ENCODE results near the gene MEGF11.

MEGF11 gene

GRCh38 chr15:65896236-65896635, 357.3 kb downstream of the MEGF11 start:
- Histone ChIP-seq H3F3A (ENCODE audit: low read depth) (no peaks in the 10 kb centered on the region), H3K4me3 (ENCODE audit: low read length, poor library complexity, severe bottlenecking) (no peak overlapping the region), H3K9me3 (ENCODE audit: insufficient read depth, low read depth, low read length) (no peaks in the 10 kb centered on the region), H3K9me2 (replicated peaks; ENCODE audit: low read depth, low read length) (no peaks in the 10 kb centered on the region), H2AFZ (ENCODE audit: low read length) (no peak overlapping the region), H3K9ac (ENCODE audit: low read depth, low read length, poor library complexity, severe bottlenecking) (no peak overlapping the region), H3K4me2 (ENCODE audit: low read depth, low read length, poor library complexity, severe bottlenecking) (no peak overlapping the region), H4K20me1 (ENCODE audit: insufficient read depth, low read length, poor library complexity, severe bottlenecking) (peaks cover 7% of the 10 kb centered on the region), H3K4me1 (ENCODE audit: insufficient read depth, low read length, poor library complexity, severe bottlenecking) (no peaks in the 10 kb centered on the region), H3K27me3 (ENCODE audit: insufficient read depth, low read length, poor library complexity, severe bottlenecking) (no peaks in the 10 kb centered on the region), H3K79me2 (ENCODE audit: insufficient read depth, low read length) (0 out of 2 replicates have a peak, but pooled peaks cover 1% of the 10 kb centered on the region), H3K36me3 (ENCODE audit: insufficient read depth, low read length) (peaks cover 64% of the 10 kb centered on the region; the same call in 1 of the 2 replicates)
- TF ChIP-seq EZH2phosphoT487 (IDR thresholded peaks at IDR 0.05; ENCODE audit: borderline replicate concordance) (no peak), CTCF (conservative IDR thresholded peaks at IDR 0.05; ENCODE audit: low read length) (no peak)

GRCh38 chr15:65893060-65893459, 360.5 kb downstream of the MEGF11 start:
- no peak overlapping the region for H3K4me2 ChIP-seq (ENCODE audit: low read depth, low read length, poor library complexity, severe bottlenecking)
- H3K9me3 ChIP-seq (ENCODE audit: insufficient read depth, low read depth, low read length) = no peaks in the 10 kb centered on the region
- no peaks in the 10 kb centered on the region for H3K9me2 ChIP-seq (replicated peaks; ENCODE audit: low read depth, low read length)
- no peak overlapping the region for H2AFZ ChIP-seq (ENCODE audit: low read length)
- peaks cover 13% of the 10 kb centered on the region for H3K79me2 ChIP-seq (ENCODE audit: insufficient read depth, low read length)
- H3K9ac ChIP-seq (ENCODE audit: low read depth, low read length, poor library complexity, severe bottlenecking) = no peak overlapping the region
- TF ChIP-seq CTCF (conservative IDR thresholded peaks at IDR 0.05; ENCODE audit: low read length) (no peak), EZH2phosphoT487 (IDR thresholded peaks at IDR 0.05; ENCODE audit: borderline replicate concordance) (no peak)
- peaks cover 14% of the 10 kb centered on the region for H4K20me1 ChIP-seq (ENCODE audit: insufficient read depth, low read length, poor library complexity, severe bottlenecking)
- H3F3A ChIP-seq (ENCODE audit: low read depth) = no peaks in the 10 kb centered on the region
- no peaks in the 10 kb centered on the region for H3K27me3 ChIP-seq (ENCODE audit: insufficient read depth, low read length, poor library complexity, severe bottlenecking)
- no peak overlapping the region for H3K4me3 ChIP-seq (ENCODE audit: low read length, poor library complexity, severe bottlenecking)
- H3K4me1 ChIP-seq (ENCODE audit: insufficient read depth, low read length, poor library complexity, severe bottlenecking) = no peaks in the 10 kb centered on the region
- H3K36me3 ChIP-seq (ENCODE audit: insufficient read depth, low read length) = peaks cover 63% of the 10 kb centered on the region

- peaks cover 81% of the 10 kb centered on the region for H3K36me3 ChIP-seq (ENCODE audit: insufficient read depth, low read length)
- H3K79me2 ChIP-seq (ENCODE audit: insufficient read depth, low read length) = peaks cover 29% of the 10 kb centered on the region
- no peaks in the 10 kb centered on the region for H3K27me3 ChIP-seq (ENCODE audit: insufficient read depth, low read length, poor library complexity, severe bottlenecking)
- peaks cover 30% of the 10 kb centered on the region for H4K20me1 ChIP-seq (ENCODE audit: insufficient read depth, low read length, poor library complexity, severe bottlenecking)
- H3K9ac ChIP-seq (ENCODE audit: low read depth, low read length, poor library complexity, severe bottlenecking) = no peak overlapping the region
- H3K4me3 ChIP-seq (ENCODE audit: low read length, poor library complexity, severe bottlenecking) = no peak overlapping the region
- TF ChIP-seq EZH2phosphoT487 (IDR thresholded peaks at IDR 0.05; ENCODE audit: borderline replicate concordance) (no peak), CTCF (conservative IDR thresholded peaks at IDR 0.05; ENCODE audit: low read length) (no peak)
- no peaks in the 10 kb centered on the region for H3K9me3 ChIP-seq (ENCODE audit: insufficient read depth, low read depth, low read length)
- H3F3A ChIP-seq (ENCODE audit: low read depth) = no peaks in the 10 kb centered on the region
- no peak overlapping the region for H3K4me2 ChIP-seq (ENCODE audit: low read depth, low read length, poor library complexity, severe bottlenecking)
- peaks cover 9% of the 10 kb centered on the region for H3K4me1 ChIP-seq (ENCODE audit: insufficient read depth, low read length, poor library complexity, severe bottlenecking)
- no peak overlapping the region for H2AFZ ChIP-seq (ENCODE audit: low read length)
- no peaks in the 10 kb centered on the region for H3K9me2 ChIP-seq (replicated peaks; ENCODE audit: low read depth, low read length)
These were observed 364.6 kb downstream of the MEGF11 start for GRCh38 chr15:65888981-65889380.
